Right lobe of liver (tissue), 6 donors: ENCODE measurements around the gene FRZB. TPM values are rescaled to one million over a fixed set of nuclear protein-coding genes. Genes with fewer than 3 reads are reported as not detected.

ENCODE experiments used
- ATAC-seq, 4 donors: fragments of 200-7000 bp; cut with Tn5 transposase; one replicate each; pipeline ENCODE4 v1.9.1; 2020; ENCODE audit warnings: mild to moderate bottlenecking in 4 of 4, moderate library complexity in 4 of 4
- DNase-seq, 3 donors: peaks; one replicate each; pipeline ENCODE4 v3.0.0-alpha.2; 2020
- H3K27ac ChIP-seq, 3 donors: fragments of 200-600 bp; one replicate each; pipeline ENCODE4 v1.8.0; 2022
- H3K27me3 ChIP-seq, 2 donors: fragments of 200-600 bp; one replicate each; pipeline ENCODE4 v1.8.0; 2022
- H3K36me3 ChIP-seq, 4 donors: fragments of 200-600 bp; sonication (generic) in 1 of 4; one replicate each; pipeline versions ENCODE4 v1.5.1 to v1.8.0; 2017 to 2022; ENCODE audit warnings: control low read depth in 1 of 4
- H3K4me1 ChIP-seq, 4 donors: fragments of 200-600 bp; sonication (generic) in 1 of 4; one replicate each; pipeline versions ENCODE4 v1.5.1 to v1.8.0; 2017 to 2022; ENCODE audit warnings: control low read depth in 1 of 4
- H3K4me3 ChIP-seq, 3 donors: fragments of 200-600 bp; one replicate each; pipeline ENCODE4 v1.8.0; 2022
- H3K9me3 ChIP-seq, 4 donors: fragments of 200-600 bp; sonication (generic) in 1 of 4; one replicate each; pipeline versions ENCODE4 v1.5.1 to v1.8.0; 2017 to 2022; ENCODE audit warnings: control low read depth in 1 of 4
- CTCF ChIP-seq, 4 donors: fragments of 200-600 bp in 3 of 4; fragments of 450-650 bp in 1 of 4; IDR thresholded peaks; one replicate each; pipeline versions ENCODE4 v1.5.1 to v1.8.0; 2016 to 2022; ENCODE audit warnings: antibody characterized with exemption in 4 of 4, mild to moderate bottlenecking in 2 of 4
- POLR2A ChIP-seq: fragments of 450-650 bp; IDR thresholded peaks from one replicate; pipeline ENCODE4 v1.6.1; 2017; ENCODE audit warnings: antibody characterized with exemption, mild to moderate bottlenecking
- WGBS: methylation state at CpG from one replicate; pipeline ENCODE4 v1.1.6; 2018; ENCODE audit warnings: low coverage, low lambda C conversion rate; ENCODE audit not compliant: insufficient coverage; ENCODE audit errors: missing lambda C conversion rate; 5-methylcytosine and 5-hydroxymethylcytosine counted together
- intact Hi-C, 2 donors: fragments of 100-400 bp; cut with DNase I; formaldehyde crosslinking; loops; one replicate each; pipeline versions ENCODE4 v1.11.2 to v1.14.1; 2022
- total RNA-seq, 6 experiments: library from RNA; depleted of rRNA in 2 of 6; stranded (reverse); fragments of >200 nt in 2 of 6; fragmentation: NEBNext Ultra II Directional in 3 of 6; extraction: Animal tissue kit (Norgen Biotek cat#: 25700) in 3 of 6; gene quantifications; one replicate each; pipeline versions ENCODE4 v1.1.0 to v1.2.4, GENCODE V29; 2016 to 2023
- donor health status: DM: no; HTN: yes; CAD: no.
- donor health status: DM: no; HTN: no; CAD: no.
- donor health status: DM: no; HTN: no; CAD: no.
- donor health status: DM: no; HTN: yes; CAD: no.
- donor health status: DM: no; HTN: yes; CAD: no.

FRZB gene
- total RNA-seq, 6 experiments from 2014 or later: 0.14 to 0.93 (median 0.59) TPM

- Histone ChIP-seq H3K36me3 (no peaks in the 10 kb centered on the region), H3K27me3 (no peaks in the 10 kb centered on the region), H3K4me3 (no peak overlapping the region), H3K9me3 (no peaks in the 10 kb centered on the region), H3K27ac (no peak overlapping the region), H3K4me1 (no peaks in the 10 kb centered on the region)
- DNase-seq: no peak
- 87% methylated on average over 4 of the region's 4 CpGs for WGBS
- ATAC-seq: no peak
- TF ChIP-seq POLR2A (no peak), CTCF (IDR thresholded peaks at IDR 0.05) (no peak)
- intact Hi-C loops: no loop called here
Measured at GRCh38 chr2:182818925-182819324, 47.5 kb downstream of the FRZB start.

DNA sequence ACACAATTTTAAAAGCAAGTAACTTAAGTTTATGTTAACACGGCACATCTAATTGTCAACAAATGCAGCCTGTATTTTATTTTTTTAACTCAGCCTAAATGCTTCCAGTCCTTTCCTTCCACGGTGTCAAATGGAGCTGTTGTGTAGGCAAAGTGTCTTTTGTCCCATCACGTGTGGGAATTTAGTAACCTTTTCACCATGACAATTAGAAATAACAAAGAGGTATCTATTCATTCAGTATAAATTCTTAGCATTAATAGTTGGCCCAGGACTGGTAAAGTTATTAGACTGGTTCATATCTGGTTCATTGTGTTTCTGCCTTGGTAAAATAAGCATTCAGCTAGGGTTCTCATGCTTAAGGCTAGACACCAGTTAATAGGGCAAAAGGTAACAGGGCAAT, 47.9 kb downstream of the FRZB start:
- DNase-seq: no peak
- Histone ChIP-seq H3K27me3 (no peaks in the 10 kb centered on the region), H3K4me3 (no peak overlapping the region), H3K4me1 (no peaks in the 10 kb centered on the region), H3K9me3 (no peaks in the 10 kb centered on the region), H3K27ac (no peak overlapping the region), H3K36me3 (no peaks in the 10 kb centered on the region)
- 81% methylated on average over 3 of the region's 3 CpGs for WGBS
- intact Hi-C loops: no loop called here
- no peak for TF ChIP-seq CTCF (IDR thresholded peaks at IDR 0.05)
- no peak for TF ChIP-seq POLR2A
- ATAC-seq: no peak

GRCh38 chr2:182817558-182817957, 48.9 kb downstream of the FRZB start:
- no peaks in the 10 kb centered on the region for H3K27me3 ChIP-seq
- no peak for TF ChIP-seq POLR2A
- no peak for TF ChIP-seq CTCF (IDR thresholded peaks at IDR 0.05)
- H3K4me1 ChIP-seq: no peaks in the 10 kb centered on the region
- DNase-seq (no peak), ATAC-seq (no peak)
- 51% methylated on average over 2 of the region's 2 CpGs for WGBS
- no peaks in the 10 kb centered on the region for H3K9me3 ChIP-seq
- intact Hi-C loops: no loop called here
- no peak overlapping the region for H3K4me3 ChIP-seq
- H3K27ac ChIP-seq: no peak overlapping the region
- no peaks in the 10 kb centered on the region for H3K36me3 ChIP-seq

- DNase-seq (no peak), ATAC-seq (no peak)
- Histone ChIP-seq H3K4me3 (no peak overlapping the region), H3K9me3 (no peaks in the 10 kb centered on the region), H3K36me3 (no peaks in the 10 kb centered on the region), H3K4me1 (no peaks in the 10 kb centered on the region), H3K27ac (no peak overlapping the region), H3K27me3 (no peaks in the 10 kb centered on the region)
- TF ChIP-seq POLR2A: no peak
- TF ChIP-seq CTCF (IDR thresholded peaks at IDR 0.05): no peak
- intact Hi-C loops: no loop called here
Measured at GRCh38 chr2:182816866-182817265, 49.6 kb downstream of the FRZB start.

- no peaks in the 10 kb centered on the region for H3K36me3 ChIP-seq
- intact Hi-C loops: no loop called here
- H3K27me3 ChIP-seq: no peaks in the 10 kb centered on the region
- TF ChIP-seq POLR2A (no peak), CTCF (IDR thresholded peaks at IDR 0.05) (no peak)
- H3K4me1 ChIP-seq: no peaks in the 10 kb centered on the region
- WGBS: 55% methylated on average over 1 of the region's 3 CpGs
- DNase-seq (no peak), ATAC-seq (no peak)
- no peak overlapping the region for H3K4me3 ChIP-seq
- no peaks in the 10 kb centered on the region for H3K9me3 ChIP-seq
- no peak overlapping the region for H3K27ac ChIP-seq
Measured at GRCh38 chr2:182814804-182815203, 51.6 kb downstream of the FRZB start.
